CD4-positive, alpha-beta T cell treated with Interleukin-15 for 1 hour (primary cell): ENCODE results near the gene ADRA2A.

Experiments used
- DNase-seq: peaks from one replicate; pipeline ENCODE4 v3.0.0-alpha.2; 2020

ADRA2A gene

DNA sequence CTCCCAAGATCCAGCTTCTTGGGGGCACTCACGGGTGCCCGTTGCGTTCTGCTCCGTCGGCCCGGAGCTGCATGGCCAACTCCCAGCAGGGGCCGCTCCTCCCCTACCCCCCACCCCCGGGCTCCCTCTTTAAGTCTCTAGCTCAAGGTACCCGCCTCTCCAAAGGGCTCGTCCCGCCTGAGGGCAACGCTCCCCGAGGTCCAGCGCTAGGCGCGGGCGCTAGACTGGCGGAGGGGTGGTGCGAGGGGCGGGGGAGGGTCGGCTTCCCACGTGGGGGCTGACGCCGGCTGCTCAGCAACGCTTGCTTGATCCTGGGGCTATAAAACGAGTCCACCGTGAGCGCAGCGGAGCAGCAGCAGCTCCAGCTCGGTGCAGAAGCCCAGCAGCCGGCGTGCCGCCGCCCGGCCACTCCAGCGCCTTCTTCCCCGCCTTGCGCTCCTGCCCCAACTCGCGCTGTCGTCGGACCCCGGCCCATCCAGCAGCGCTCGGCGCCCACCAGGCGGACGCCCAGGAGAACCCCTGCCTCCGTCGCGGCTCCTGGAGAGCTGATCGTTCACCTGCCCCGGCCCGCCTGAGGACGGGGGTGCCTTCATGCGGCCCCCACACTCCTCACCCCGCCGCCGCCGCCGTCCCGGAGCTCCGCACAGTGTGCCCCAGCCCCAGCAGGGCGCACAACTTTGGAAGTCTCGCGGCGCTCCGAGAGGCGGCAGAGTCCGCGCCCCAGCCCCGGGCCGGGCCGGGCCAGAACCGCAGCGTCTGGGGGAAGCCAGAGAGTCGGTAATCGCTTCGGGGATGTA lies at the start of gene ADRA2A:
Gene ADRA2A (plus strand): TSS at position 348 of the 797 bp plus-strand sequence. CDS start 968 bp downstream, outside the sequence.
- DNase-seq = no peak

DNA sequence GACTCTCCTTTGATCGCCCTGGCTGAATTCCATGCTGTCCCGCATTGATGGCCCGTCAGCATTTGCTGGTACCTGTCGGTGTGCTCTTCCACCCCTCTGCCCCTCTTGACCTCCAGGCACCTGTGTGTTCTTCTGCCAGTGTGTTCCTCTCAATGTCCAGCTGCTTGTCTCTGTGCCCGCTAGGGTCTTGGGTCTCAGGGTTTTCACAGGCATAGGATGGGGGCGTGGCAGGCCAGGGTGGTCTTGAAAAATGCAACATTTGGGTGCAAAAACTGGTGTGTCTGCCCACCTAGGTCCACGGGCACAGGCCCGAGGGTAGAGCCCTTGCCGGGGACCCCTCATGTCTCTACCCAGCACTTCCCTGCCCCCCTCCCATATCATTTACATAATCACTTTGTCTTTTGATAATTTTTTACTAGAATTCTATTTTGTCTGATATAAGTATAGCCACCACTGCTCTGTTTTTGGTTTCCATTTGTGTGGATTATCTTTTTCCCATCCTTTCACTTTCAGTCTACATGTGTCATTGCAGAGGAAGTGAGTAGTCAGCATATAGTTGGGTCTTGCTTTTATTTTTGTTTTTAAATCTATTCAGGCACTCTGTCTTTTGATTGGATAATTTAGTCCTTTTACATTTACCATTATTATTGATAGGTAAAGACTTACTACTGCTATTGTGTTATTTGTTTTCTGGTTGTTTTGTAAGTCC lies 46.6 kb upstream of the ADRA2A start:
- DNase-seq = no peak

DNA sequence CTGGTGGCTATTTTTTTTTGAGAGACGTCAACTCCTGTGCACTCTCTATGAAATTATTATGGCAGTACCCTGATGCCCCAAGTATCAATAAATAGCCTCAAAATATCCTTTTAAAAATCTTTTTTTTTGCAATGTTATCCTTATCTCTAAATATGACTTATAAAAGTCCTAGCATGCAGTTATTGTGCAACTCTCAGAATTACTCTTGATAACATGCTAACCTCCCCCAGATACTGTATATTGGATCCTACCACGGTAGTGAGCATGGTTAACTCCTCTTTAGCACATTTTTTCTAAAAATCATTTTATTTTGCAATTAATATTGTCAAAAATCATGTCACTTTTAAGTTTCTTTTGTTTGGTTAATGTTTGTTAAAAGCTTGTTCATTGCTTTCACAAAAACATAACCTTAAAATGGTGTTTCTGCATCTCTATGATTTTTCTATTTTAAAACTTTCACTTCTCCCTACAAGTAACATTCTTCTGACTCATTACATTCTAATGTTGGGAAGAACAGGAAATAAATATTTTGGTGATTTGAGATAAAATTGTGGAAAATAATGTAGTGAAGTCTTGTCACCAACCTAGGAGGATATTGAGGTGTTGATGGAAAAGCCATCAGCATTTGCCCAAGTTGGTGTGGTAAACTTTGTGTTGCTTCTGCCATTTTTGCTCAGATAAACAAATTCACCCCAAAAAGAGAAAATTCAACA lies 42.1 kb upstream of the ADRA2A start:
- DNase-seq = no peak

DNA sequence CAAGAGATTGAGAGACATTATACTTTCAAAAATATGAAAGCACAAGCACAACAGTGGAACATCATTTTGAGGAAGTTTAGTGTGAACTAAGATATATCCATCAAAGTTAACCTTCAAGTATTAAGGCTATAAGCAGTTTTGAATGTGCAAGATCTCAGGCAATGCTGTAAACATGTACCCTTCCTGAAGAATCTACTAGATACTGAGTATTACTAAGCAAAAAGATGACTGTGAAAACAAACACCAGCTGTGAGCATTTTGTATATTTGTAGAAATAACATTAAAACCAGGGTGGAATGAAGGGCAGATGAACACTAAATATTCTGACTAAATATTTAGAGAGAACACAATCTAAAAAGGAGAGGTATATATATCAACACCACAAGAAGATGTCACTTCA lies 41.3 kb upstream of the ADRA2A start:
- no peak for DNase-seq

DNA sequence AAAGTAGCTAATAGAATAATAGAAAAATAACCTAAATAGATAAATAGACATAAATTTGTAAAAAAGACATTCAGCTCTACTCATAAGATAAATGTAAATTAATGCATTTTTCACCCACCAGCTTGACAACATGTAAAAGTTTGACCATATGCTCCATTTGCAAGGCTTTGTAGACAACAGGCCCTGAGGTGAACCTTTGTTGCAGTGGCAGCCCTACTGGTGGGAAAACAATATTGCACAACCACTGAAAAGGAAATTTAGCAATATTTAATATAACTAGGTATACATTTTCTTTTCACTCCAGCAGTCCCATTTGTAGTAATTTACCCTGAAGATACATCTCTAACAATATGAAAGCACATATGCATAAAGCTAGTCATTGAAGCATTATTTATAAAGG lies 39.0 kb upstream of the ADRA2A start:
- DNase-seq = no peak

DNA sequence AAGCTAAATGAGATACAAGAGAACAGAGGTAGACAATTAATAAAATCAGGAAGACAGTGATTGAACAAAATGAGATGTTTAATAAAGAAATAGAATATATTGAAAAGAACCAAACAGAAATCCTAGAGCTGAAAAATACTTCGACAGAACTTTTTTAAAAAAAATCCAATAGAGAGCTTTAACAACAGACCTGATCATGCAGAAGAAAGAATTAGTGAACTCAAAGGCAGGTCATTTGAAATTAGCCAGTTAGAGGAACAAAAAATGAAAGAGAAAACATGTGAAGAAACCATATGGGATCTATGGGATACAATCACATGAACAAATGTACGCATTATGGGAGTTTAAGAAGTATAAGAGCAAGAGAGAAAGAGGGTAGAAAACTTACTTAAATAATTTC lies 37.3 kb upstream of the ADRA2A start:
- DNase-seq = no peak

DNA sequence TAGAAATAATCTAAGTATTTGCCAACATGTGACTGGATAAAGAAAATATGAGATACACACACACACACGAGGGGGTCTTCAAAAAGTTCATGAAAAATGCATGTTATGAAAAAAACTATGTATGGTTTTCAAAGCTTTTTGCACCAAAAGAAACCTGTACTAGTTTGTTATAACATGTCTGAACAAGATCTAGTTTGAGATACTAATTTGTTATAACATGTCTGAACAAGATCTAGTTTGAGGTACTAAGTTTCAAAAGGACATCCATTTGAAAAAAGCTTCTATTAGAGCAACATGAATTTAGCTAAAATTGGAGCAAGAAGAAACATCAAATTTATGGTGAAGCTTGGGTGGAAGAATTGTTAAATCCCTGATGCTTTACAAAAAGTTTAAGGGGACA lies 19.8 kb upstream of the ADRA2A start:
- no peak for DNase-seq

DNA sequence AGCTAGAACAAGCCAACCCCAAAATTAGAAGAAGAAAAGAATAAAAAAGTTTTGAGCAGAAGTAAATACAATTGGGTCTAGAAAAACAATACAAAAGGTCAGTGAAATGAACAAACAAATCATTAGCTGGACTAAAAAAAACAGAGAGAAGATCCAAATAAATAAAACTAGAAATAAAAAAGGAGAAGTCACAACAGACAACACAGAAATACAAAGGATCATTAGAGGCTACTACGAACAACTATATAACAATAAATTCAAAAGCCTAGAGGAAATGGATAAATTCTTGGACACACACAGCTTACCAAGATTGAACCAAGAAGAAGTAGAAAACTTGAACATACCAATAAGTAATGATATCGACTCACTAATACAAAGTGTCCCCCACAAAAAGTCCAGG lies 13.4 kb upstream of the ADRA2A start:
- no peak for DNase-seq

DNA sequence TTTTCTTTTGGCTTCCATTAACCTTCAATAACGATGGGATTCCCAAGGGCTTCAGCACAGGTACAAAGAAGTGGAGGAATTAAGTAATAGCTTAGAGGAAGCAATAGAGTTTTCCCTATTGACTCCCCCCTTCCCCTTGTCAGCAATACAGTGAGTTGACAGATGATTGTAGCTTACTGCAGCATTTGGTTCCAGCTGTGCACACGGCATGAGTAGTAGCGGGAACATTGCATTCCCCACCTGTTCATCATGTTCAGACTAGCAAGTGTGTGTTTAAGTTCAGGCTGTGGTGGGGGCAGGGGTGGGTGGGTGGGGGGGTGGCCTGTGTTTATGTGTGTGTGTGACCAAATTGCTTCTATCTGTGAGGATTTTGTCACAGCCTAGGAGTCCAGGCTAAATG lies 4.6 kb upstream of the ADRA2A start:
- DNase-seq = no peak

DNA sequence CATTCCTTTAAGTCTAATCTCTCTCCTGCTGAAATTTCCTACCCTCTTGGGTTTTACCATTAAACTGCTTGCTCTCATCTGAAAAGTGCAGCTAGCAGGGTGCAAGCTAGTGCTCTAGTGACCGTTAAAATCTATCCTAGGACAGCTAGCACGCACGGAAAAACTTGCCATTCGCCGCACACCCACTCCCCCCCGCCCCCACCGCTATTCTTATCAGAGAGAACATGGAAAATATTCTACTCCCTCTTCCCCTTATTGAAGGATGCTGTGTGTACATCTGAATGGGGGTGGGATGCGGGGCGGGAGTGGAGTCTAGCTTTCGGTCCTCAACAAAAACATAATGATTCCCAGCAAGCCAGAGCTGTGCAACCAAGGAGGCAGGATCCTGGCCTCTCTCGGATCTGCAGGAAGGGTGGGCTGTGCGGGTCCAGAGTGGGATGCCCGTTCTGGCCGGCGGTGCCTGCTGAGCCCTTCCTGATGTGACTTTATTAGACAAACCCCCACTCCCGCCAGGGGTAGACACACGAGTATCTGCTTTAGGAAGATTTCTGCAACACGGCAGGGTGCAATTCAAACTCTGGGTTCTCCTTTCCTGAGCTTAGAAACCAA lies 1.1 kb upstream of the ADRA2A start:
- DNase-seq = no peak

DNA sequence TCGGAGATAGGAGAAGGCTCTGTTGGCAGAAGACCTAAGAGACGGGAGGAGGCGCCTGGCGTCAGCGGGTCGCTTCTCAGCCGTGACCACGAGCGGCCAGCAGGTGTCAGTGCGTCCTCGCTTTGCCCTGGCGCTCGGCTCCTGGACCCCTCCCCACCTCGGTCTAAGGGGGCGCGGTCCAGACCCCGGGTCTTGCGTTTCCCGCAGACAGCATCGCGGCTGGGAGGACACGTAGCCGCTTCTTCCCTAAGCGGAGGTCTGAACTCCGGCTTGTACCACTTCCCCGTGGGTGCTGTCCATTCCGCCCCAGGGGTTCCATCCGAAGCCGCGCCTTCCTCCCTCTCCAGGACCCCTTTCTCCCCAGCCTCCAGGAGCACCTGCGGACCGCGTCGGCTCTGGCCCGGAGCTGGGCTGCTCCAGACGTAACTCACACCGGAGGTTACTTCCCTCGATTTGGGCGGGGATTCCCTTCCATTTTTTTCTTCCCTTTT lies 593 bp upstream of the ADRA2A start:
- DNase-seq = no peak

DNA sequence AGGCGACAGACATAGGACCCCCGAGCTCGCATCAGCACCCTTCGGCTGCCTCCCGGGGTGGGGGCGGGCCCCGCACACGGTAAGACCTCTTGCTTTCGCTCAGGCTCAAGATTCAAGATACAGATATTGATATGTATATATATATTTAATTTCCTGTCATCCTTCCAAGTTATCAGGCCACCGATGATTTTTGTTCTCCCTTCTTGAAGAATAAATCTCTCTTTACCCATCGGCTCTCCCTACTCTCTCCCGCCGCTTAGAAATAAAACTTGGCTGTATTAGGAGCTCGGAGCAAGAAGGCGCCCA lies 603 bp downstream of the ADRA2A start:
- DNase-seq = no peak

DNA sequence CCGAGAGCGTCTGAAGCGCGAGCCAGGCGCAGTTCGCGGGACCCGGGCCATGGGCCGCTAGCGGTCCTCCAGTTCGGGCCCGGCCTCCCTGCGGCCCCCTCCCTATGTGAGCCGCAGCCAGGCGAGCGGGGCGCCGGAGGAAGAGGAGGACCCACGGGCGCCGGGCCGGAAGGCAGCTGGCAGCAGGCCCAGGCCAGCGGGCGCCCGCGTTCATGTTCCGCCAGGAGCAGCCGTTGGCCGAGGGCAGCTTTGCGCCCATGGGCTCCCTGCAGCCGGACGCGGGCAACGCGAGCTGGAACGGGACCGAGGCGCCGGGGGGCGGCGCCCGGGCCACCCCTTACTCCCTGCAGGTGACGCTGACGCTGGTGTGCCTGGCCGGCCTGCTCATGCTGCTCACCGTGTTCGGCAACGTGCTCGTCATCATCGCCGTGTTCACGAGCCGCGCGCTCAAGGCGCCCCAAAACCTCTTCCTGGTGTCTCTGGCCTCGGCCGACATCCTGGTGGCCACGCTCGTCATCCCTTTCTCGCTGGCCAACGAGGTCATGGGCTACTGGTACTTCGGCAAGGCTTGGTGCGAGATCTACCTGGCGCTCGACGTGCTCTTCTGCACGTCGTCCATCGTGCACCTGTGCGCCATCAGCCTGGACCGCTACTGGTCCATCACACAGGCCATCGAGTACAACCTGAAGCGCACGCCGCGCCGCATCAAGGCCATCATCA lies 1.1 kb downstream of the ADRA2A start:
- DNase-seq = no peak

DNA sequence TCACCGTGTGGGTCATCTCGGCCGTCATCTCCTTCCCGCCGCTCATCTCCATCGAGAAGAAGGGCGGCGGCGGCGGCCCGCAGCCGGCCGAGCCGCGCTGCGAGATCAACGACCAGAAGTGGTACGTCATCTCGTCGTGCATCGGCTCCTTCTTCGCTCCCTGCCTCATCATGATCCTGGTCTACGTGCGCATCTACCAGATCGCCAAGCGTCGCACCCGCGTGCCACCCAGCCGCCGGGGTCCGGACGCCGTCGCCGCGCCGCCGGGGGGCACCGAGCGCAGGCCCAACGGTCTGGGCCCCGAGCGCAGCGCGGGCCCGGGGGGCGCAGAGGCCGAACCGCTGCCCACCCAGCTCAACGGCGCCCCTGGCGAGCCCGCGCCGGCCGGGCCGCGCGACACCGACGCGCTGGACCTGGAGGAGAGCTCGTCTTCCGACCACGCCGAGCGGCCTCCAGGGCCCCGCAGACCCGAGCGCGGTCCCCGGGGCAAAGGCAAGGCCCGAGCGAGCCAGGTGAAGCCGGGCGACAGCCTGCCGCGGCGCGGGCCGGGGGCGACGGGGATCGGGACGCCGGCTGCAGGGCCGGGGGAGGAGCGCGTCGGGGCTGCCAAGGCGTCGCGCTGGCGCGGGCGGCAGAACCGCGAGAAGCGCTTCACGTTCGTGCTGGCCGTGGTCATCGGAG lies 1.8 kb downstream of the ADRA2A start:
- DNase-seq = no peak

DNA sequence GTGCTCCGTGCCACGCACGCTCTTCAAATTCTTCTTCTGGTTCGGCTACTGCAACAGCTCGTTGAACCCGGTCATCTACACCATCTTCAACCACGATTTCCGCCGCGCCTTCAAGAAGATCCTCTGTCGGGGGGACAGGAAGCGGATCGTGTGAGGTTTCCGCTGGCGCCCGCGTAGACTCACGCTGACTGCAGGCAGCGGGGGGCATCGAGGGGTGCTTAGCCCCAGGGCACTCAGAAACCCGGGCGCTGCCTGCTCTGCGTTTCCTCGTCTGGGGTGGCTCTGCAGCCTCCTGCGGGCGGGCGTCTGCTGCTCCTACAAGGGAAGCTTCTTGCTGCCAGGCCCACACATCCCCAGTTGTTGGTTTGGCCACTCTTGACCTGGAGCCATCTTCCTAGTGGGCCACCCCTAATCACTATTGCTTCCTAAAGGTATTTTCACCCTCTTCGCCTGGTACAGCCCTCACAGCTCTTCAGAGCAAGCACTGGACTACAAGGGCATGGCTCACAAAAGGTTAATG lies 2.5 kb downstream of the ADRA2A start:
- no peak for DNase-seq

DNA sequence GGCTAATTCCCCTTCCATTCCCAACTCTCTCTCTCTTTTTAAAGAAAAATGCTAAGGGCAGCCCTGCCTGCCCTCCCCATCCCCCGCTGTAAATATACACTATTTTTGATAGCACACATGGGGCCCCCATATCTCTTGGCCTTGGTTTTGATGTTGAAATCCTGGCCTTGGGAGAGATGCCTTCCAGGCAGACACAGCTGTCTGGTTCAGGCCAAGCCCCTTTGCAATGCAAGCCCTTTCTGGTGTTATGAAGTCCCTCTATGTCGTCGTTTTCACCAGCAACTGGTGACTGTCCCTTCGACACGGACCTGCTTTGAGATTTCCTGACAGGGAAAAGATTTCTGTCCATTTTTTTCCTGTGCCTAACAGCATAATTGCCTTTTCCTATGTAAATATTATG lies 3.0 kb downstream of the ADRA2A start:
- DNase-seq = no peak

DNA sequence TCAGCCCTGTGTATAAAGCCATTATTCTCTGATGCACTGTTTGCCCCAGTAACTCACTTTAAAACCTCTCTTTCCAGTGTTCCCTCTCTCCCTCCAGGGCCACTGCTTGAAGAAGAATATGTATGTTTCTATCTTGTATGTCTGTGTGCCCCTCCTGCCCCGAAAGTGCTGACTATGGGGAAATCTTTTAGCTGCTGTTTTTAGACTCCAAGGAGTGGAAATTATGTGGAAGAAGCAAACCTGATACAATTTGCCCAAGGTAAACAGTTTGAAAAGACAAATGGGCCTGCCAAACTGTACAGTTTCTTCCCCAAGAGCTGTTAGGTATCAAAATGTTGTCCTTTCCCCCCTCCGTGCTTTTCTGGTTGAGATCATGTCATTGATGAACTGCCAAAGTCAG lies 3.4 kb downstream of the ADRA2A start:
- no peak for DNase-seq

DNA sequence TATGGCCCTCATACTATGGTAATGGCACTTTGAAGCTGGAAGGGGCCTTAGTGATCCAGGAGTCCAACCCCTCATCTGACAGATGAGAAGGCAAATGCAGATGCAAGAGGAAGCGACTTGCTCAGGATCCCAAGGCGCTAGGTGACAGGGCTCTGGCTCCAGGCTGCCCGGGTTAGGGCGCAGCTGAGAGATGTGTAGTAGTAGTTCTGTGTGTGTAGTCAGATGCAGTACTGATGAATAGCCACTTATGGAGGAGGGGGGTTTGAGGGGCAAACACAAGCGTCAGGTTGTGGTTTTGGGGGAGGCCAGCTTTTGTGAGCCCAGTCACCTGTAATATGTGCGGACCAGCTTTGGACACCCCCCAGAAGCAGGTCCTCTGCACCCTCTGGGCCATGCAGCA lies 4.8 kb downstream of the ADRA2A start:
- DNase-seq = no peak

DNA sequence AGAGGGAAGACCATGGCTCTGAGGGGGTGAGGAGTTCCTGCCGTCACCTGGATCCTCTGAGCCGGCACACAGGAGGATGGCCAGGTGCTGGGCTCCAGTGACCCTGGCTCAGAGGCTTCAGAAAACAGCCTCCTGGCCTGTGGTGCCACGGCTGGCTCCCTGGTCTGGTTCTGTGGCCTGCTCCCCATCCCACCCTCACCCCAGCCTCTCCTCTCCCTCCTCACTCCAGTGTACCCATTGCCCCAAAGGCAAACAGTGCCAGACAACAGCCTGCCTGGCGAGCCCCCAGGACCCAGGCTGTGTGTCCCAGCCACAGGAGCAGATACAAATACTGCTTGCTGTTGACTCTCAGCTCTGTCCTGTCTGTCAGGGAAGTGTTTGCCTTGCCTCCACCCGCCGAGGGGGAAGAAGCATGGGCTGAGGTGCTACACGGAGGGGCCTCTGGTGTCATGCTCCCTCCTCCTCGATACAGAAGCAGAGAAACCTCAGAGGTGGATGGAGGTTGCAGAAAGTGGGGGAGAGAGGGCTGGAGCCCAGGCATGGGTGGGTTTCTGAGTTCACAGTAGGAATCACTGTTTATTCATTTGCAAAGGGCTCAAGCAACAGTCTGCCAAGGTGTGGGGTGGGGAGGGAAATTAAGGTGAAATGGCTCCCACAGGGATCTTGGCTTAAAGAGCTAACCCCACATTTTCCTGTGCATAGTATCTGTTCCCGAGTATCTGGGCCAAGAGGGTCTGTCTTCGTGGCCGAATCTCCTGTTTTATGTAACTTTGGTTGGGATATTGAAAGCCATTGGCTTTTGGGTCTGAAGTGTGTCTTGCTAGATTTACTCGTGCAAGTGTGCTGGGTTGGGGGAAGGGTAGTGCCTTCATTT lies 5.5 kb downstream of the ADRA2A start:
- DNase-seq = no peak

DNA sequence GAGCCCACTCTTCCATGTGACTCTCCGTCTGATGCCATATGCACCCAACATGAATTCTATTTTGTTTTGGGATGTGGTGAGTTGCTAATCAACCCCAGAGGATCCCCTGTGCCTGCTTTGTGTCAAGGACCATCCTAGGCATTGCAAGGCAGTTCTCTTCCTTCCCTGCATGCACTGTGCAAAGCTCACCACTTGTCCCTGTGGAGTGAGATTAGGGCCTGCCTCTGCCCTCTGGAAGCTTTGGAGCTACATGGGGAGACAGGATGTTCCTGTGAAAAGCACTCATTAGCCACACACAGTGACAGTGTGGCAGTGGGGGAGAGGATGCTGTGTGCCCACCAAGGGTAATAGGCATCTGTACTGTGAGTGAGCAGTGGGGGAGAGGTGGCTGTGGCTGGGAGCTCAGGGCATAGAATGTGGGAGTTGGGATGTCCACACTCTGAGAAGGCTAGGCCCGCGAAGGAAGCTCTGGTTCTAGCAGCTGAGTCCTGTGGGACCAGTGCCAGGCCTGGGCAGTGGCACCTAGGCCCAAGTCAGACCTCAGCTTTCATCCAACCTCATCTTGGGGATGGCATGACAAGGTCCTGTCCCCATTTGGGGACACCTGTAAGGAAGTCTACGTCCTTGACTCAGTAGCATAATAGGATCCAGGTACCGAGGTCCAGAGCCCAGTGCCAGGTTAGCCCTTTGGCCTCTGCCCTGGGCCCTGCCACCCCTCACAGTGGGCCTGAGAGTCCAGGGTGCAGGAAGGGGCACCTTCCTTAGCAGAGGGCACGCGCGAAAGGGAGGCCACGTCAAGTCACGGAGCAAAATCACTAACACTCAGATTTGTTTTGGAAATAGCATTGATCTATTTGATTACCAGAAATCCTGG lies 6.6 kb downstream of the ADRA2A start:
- DNase-seq = no peak
